ENCODE measurements around the gene RAB25. TPM values are rescaled to one million over a fixed set of nuclear protein-coding genes. Genes with fewer than 3 reads are reported as not detected.

Gene RAB25
- total and polyA plus RNA-seq, 2 of the 13 experiments (the other 11 are each of a cell fraction or from before 2014, with no cell fraction given), result 0.20 to 0.22 TPM

DNA sequence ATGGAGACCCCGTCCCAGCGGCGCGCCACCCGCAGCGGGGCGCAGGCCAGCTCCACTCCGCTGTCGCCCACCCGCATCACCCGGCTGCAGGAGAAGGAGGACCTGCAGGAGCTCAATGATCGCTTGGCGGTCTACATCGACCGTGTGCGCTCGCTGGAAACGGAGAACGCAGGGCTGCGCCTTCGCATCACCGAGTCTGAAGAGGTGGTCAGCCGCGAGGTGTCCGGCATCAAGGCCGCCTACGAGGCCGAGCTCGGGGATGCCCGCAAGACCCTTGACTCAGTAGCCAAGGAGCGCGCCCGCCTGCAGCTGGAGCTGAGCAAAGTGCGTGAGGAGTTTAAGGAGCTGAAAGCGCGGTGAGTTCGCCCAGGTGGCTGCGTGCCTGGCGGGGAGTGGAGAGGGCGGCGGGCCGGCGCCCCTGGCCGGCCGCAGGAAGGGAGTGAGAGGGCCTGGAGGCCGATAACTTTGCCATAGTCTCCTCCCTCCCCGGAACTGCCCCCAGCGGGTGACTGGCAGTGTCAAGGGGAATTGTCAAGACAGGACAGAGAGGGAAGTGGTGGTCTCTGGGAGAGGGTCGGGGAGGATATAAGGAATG, 54.1 kb downstream of the RAB25 start (continued):
- TF ChIP-seq, protein P1, sequence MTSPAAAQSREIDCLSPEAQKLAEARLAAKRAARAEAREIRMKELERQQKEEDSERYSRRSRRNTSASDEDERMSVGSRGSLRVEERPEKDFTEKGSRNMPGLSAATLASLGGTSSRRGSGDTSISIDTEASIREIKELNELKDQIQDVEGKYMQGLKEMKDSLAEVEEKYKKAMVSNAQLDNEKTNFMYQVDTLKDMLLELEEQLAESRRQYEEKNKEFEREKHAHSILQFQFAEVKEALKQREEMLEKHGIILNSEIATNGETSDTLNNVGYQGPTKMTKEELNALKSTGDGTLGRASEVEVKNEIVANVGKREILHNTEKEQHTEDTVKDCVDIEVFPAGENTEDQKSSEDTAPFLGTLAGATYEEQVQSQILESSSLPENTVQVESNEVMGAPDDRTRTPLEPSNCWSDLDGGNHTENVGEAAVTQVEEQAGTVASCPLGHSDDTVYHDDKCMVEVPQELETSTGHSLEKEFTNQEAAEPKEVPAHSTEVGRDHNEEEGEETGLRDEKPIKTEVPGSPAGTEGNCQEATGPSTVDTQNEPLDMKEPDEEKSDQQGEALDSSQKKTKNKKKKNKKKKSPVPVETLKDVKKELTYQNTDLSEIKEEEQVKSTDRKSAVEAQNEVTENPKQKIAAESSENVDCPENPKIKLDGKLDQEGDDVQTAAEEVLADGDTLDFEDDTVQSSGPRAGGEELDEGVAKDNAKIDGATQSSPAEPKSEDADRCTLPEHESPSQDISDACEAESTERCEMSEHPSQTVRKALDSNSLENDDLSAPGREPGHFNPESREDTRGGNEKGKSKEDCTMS (CRISPR knock-in tag; conservative IDR thresholded peaks at IDR 0.05), result no peak
- TF ChIP-seq ZFY (CRISPR knock-in tag; IDR thresholded peaks at IDR 0.05) (peak; percentile 54), ZFX (CRISPR knock-in tag; IDR thresholded peaks at IDR 0.05; ENCODE audit: low read depth) (peak; percentile 68), SPEN (CRISPR knock-in tag; IDR thresholded peaks at IDR 0.05; ENCODE audit: low read depth) (peak; percentile 60), ZNF317 (CRISPR knock-in tag; IDR thresholded peaks at IDR 0.05) (no peak), ZNF24 (IDR thresholded peaks at IDR 0.05) (no peak), TOE1 (CRISPR knock-in tag; IDR thresholded peaks at IDR 0.05) (no peak), ASH2L (IDR thresholded peaks at IDR 0.05; ENCODE audit: insufficient read length, low read depth, low read length) (peak; percentile 26), NR2C2 (CRISPR knock-in tag; IDR thresholded peaks at IDR 0.05; ENCODE audit: borderline replicate concordance) (no peak), SMARCE1 (IDR thresholded peaks at IDR 0.05; ENCODE audit: borderline replicate concordance) (no peak), ZBTB7A (CRISPR knock-in tag; IDR thresholded peaks at IDR 0.05) (peak; percentile 34; the same call in 1 of the 2 replicates), AKAP8 (CRISPR knock-in tag; IDR thresholded peaks at IDR 0.05) (peak; percentile 69; the same call in 1 of the 2 replicates), ARID2 (CRISPR knock-in tag; IDR thresholded peaks at IDR 0.05; ENCODE audit: borderline replicate concordance) (no peak), ZNF761 (CRISPR knock-in tag; conservative IDR thresholded peaks at IDR 0.05) (no peak)
- TF ChIP-seq, protein P2, sequence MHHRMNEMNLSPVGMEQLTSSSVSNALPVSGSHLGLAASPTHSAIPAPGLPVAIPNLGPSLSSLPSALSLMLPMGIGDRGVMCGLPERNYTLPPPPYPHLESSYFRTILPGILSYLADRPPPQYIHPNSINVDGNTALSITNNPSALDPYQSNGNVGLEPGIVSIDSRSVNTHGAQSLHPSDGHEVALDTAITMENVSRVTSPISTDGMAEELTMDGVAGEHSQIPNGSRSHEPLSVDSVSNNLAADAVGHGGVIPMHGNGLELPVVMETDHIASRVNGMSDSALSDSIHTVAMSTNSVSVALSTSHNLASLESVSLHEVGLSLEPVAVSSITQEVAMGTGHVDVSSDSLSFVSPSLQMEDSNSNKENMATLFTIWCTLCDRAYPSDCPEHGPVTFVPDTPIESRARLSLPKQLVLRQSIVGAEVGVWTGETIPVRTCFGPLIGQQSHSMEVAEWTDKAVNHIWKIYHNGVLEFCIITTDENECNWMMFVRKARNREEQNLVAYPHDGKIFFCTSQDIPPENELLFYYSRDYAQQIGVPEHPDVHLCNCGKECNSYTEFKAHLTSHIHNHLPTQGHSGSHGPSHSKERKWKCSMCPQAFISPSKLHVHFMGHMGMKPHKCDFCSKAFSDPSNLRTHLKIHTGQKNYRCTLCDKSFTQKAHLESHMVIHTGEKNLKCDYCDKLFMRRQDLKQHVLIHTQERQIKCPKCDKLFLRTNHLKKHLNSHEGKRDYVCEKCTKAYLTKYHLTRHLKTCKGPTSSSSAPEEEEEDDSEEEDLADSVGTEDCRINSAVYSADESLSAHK (CRISPR knock-in tag; IDR thresholded peaks at IDR 0.05; ENCODE audit: borderline replicate concordance), result no peak
- TF ChIP-seq, protein P3, sequence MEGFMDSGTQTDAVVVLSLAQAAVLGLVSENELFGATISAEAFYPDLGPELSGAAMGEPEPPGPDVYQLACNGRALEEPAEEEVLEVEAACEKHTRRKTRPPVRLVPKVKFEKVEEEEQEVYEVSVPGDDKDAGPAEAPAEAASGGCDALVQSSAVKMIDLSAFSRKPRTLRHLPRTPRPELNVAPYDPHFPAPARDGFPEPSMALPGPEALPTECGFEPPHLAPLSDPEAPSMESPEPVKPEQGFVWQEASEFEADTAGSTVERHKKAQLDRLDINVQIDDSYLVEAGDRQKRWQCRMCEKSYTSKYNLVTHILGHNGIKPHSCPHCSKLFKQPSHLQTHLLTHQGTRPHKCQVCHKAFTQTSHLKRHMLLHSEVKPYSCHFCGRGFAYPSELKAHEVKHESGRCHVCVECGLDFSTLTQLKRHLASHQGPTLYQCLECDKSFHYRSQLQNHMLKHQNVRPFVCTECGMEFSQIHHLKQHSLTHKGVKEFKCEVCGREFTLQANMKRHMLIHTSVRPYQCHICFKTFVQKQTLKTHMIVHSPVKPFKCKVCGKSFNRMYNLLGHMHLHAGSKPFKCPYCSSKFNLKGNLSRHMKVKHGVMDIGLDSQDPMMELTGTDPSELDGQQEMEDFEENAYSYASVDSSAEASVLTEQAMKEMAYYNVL (CRISPR knock-in tag; IDR thresholded peaks at IDR 0.05; ENCODE audit: borderline replicate concordance), result no peak
- TF ChIP-seq, protein P4, sequence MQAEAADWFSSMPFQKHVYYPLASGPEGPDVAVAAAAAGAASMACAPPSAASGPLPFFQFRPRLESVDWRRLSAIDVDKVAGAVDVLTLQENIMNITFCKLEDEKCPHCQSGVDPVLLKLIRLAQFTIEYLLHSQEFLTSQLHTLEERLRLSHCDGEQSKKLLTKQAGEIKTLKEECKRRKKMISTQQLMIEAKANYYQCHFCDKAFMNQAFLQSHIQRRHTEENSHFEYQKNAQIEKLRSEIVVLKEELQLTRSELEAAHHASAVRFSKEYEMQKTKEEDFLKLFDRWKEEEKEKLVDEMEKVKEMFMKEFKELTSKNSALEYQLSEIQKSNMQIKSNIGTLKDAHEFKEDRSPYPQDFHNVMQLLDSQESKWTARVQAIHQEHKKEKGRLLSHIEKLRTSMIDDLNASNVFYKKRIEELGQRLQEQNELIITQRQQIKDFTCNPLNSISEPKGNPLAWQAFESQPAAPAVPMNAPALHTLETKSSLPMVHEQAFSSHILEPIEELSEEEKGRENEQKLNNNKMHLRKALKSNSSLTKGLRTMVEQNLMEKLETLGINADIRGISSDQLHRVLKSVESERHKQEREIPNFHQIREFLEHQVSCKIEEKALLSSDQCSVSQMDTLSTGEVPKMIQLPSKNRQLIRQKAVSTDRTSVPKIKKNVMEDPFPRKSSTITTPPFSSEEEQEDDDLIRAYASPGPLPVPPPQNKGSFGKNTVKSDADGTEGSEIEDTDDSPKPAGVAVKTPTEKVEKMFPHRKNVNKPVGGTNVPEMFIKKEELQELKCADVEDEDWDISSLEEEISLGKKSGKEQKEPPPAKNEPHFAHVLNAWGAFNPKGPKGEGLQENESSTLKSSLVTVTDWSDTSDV (CRISPR knock-in tag; IDR thresholded peaks at IDR 0.05), result no peak; the same call in 1 of the 2 replicates
